Parathyroid adenoma (tissue), 2 donors: Measurements from ENCODE around the gene TIGAR.

ENCODE experiments used
- H2AFZ ChIP-seq: fragments of 300-600 bp; sonication (generic); one replicate; pipeline ENCODE4 v1.7.0; 2017; ENCODE audit warnings: antibody characterized with exemption, mild to moderate bottlenecking
- H3K27ac ChIP-seq: fragments of 300-600 bp; sonication (generic); one replicate; pipeline ENCODE4 v1.7.0; 2017
- H3K27me3 ChIP-seq: fragments of 300-600 bp; sonication (generic); one replicate; pipeline ENCODE4 v1.7.0; 2017; ENCODE audit warnings: low read length; ENCODE audit not compliant: control insufficient read depth, insufficient read depth
- H3K36me3 ChIP-seq: fragments of 300-600 bp; sonication (generic); one replicate; pipeline ENCODE4 v1.7.0; 2017; ENCODE audit warnings: low read length; ENCODE audit not compliant: control insufficient read depth, insufficient read depth
- H3K4me1 ChIP-seq: fragments of 300-600 bp; sonication (generic); one replicate; pipeline ENCODE4 v1.7.0; 2017; ENCODE audit warnings: control low read depth
- H3K4me2 ChIP-seq: fragments of 300-600 bp; sonication (generic); one replicate; pipeline ENCODE4 v1.7.0; 2017; ENCODE audit warnings: low read length
- H3K4me3 ChIP-seq: fragments of 300-600 bp; sonication (generic); one replicate; pipeline ENCODE4 v1.7.0; 2017; ENCODE audit warnings: low read depth, low read length
- H3K79me2 ChIP-seq: fragments of 300-600 bp; sonication (generic); one replicate; pipeline ENCODE4 v1.7.0; 2017; ENCODE audit warnings: control low read depth
- H3K9ac ChIP-seq: fragments of 300-600 bp; sonication (generic); one replicate; pipeline ENCODE4 v1.7.0; 2017; ENCODE audit warnings: mild to moderate bottlenecking
- H3K9me3 ChIP-seq: fragments of 300-600 bp; sonication (generic); one replicate; pipeline ENCODE4 v1.7.0; 2017; ENCODE audit warnings: low read length; ENCODE audit not compliant: control insufficient read depth
- CTCF ChIP-seq: fragments of 300-600 bp; sonication (generic); IDR thresholded peaks from one replicate; pipeline ENCODE4 v1.7.0; 2017; ENCODE audit warnings: antibody characterized with exemption, mild to moderate bottlenecking
- donor health status: primary hyperparathyroidism.

Gene TIGAR

GRCh38 chr12:4312251-4312650 lies 8.8 kb upstream of the TIGAR start:
- H2AFZ ChIP-seq: no peak overlapping the region
- H3K27me3 ChIP-seq: no peaks in the 10 kb centered on the region
- H3K9me3 ChIP-seq: no peaks in the 10 kb centered on the region
- H3K79me2 ChIP-seq: no peaks in the 10 kb centered on the region
- no peaks in the 10 kb centered on the region for H3K4me1 ChIP-seq
- H3K27ac ChIP-seq: no peak overlapping the region
- H3K9ac ChIP-seq: no peak overlapping the region
- no peaks in the 10 kb centered on the region for H3K36me3 ChIP-seq
- H3K4me3 ChIP-seq: no peak overlapping the region
- no peak for TF ChIP-seq CTCF
- no peak overlapping the region for H3K4me2 ChIP-seq

- TF ChIP-seq CTCF: no peak
- H3K27me3 ChIP-seq: no peaks in the 10 kb centered on the region
- no peaks in the 10 kb centered on the region for H3K36me3 ChIP-seq
- H3K9me3 ChIP-seq: no peaks in the 10 kb centered on the region
- H3K4me1 ChIP-seq: peaks cover 4% of the 10 kb centered on the region
- H3K79me2 ChIP-seq: no peaks in the 10 kb centered on the region
- peak overlapping the region; percentile 98 for H2AFZ ChIP-seq
- peak overlapping the region; percentile 82 for H3K4me3 ChIP-seq
- H3K4me2 ChIP-seq: peak overlapping the region; percentile 96
- peak overlapping the region; percentile 79 for H3K27ac ChIP-seq
- peak overlapping the region; percentile 7 for H3K9ac ChIP-seq
These were observed 538 bp upstream of the TIGAR start for GRCh38 chr12:4320497-4320852.

- Histone ChIP-seq H3K27ac (no peak overlapping the region), H3K9ac (no peak overlapping the region), H3K36me3 (no peaks in the 10 kb centered on the region), H3K4me1 (peaks cover 4% of the 10 kb centered on the region), H3K4me2 (no peak overlapping the region), H2AFZ (no peak overlapping the region), H3K4me3 (no peak overlapping the region), H3K79me2 (no peaks in the 10 kb centered on the region), H3K9me3 (no peaks in the 10 kb centered on the region), H3K27me3 (no peaks in the 10 kb centered on the region)
- TF ChIP-seq CTCF: no peak
These were observed 1.7 kb downstream of the TIGAR start for GRCh38 chr12:4322726-4323125.

DNA sequence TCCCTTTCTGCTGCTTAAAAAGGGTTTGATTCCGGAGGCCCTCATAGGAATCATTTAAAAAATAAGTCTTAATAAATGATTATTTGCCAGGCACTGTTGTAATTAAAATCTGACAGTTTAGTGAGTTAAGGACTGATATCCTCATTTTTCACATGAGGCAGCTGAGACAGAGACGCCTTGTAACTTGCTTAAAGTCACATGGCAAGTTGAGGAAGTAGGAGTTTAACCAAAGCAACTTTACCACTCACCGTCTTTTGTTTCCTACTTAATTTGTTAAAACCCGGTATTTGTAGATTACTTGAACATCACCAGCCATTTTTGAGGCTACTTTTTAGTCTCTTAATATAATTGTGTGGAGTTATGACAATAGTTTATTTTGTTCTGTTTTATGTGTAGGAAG lies 2.4 kb downstream of the TIGAR start:
- Histone ChIP-seq H3K9ac (no peak overlapping the region), H3K4me3 (no peak overlapping the region), H2AFZ (no peak overlapping the region), H3K79me2 (no peaks in the 10 kb centered on the region), H3K4me2 (no peak overlapping the region), H3K27me3 (no peaks in the 10 kb centered on the region), H3K27ac (no peak overlapping the region), H3K9me3 (no peaks in the 10 kb centered on the region), H3K4me1 (peaks cover 4% of the 10 kb centered on the region), H3K36me3 (no peaks in the 10 kb centered on the region)
- TF ChIP-seq CTCF: no peak

DNA sequence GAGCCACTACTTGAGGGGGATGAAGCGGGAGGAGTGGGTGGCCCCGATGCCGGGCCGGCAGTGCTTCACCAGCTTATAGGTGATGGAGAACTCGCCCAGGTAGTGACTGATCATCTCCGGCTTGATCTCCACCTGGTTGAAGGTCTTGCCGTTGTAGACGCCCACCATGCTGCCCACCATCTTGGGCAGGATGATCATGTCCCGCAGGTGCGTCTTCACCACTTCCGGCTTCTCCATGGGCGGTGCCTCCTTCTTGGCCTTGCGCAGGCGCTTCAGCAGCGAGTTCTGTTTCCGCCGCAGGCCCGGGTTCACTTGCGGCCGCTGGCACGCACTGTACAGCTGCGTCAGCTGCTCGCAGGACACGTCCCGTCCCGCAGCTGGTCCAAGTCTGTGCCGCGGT lies 3.4 kb downstream of the TIGAR start:
- H3K27ac ChIP-seq: no peak overlapping the region
- H2AFZ ChIP-seq: no peak overlapping the region
- no peak for TF ChIP-seq CTCF
- peaks cover 4% of the 10 kb centered on the region for H3K4me1 ChIP-seq
- no peaks in the 10 kb centered on the region for H3K9me3 ChIP-seq
- H3K27me3 ChIP-seq: no peaks in the 10 kb centered on the region
- H3K79me2 ChIP-seq: no peaks in the 10 kb centered on the region
- H3K36me3 ChIP-seq: no peaks in the 10 kb centered on the region
- no peak overlapping the region for H3K4me2 ChIP-seq
- no peak overlapping the region for H3K4me3 ChIP-seq
- no peak overlapping the region for H3K9ac ChIP-seq
